ENCODE results near the gene RFPL1. TPM values are rescaled to one million over a fixed set of nuclear protein-coding genes. Genes with fewer than 3 reads are reported as not detected.

The RFPL1 gene
- total RNA-seq, result not detected in 2 replicates

DNA sequence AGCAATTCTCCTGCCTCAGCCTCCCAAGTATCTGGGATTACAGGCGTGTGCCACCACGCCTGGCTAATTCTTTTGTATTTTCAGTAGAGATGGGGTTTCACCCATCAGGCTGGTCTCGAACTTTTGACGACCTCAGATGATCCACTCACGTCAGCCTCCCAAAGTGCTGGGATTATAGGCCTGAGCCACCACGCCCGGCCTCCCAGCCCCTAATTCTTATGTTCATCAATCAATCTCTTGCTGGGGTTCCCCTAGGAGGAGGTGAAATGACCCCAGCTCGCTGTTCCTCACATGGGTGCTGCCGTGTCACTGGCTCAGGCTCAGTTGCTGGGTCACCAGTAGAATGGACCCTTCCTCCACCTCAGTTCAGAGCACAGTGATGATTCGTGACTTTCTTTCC, at the start of gene RFPL1:
RFPL1 (plus strand) TSS at position 301 of the 400 bp plus-strand sequence.

DNA sequence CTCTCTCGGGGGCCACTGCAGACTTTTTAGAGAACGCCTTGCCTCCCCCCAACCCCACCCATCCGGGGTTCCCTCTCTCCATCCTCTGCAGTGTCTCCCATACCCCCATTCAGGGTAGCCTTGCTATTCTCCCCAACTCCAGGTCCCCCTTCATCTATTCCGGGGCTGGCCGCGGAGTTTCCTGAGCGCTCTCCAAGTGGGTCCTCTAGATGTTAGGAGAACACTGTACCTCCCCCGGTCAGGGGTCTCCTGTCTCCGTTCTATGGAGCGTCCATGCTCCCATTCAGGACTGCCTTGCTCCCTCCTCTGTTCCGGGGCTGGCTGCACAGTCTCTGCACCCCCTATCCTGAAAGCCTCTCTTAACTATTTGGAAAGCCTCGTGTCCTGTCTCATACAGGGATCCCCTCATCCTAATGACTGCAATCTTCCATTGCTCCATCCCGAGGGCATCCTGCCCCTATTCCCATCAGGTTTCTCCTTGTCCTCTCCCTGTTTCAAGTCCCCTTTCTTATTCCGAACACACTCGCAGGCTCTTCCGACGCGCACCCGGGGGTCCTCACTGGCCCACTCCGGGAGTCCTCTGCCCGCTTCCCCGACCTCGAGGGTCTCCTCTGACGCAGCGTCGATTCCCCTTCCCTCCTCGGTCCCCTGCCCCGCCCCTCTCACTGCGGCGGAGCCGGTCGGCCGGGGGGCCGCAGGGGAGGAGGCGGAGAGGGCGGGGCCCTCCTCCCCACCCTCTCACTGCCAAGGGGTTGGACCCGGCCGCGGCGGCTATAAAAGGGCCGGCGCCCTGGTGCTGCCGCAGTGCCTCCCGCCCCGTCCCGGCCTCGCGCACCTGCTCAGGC, 41.3 kb downstream of the RFPL1 start, which contains the start of gene NEFH:
NEFH (plus strand) TSS at position 802 of the 845 bp plus-strand sequence. CDS start 45 bp downstream, outside the sequence.

Other genes with a start within 250 kb of the RFPL1 start
- gene EMID1, start 232.7 kb upstream of the RFPL1 start, total RNA-seq, result 0.96 TPM in 1 of 2 replicates, not detected in the other
- gene RHBDD3, start 170.6 kb upstream of the RFPL1 start, total RNA-seq, result 22.2 and 25.6 TPM in 2 replicates
- 74.8 and 133 TPM in 2 replicates for gene EWSR1, start 170.3 kb upstream of the RFPL1 start, total RNA-seq
- gene GAS2L1, start 131.9 kb upstream of the RFPL1 start, total RNA-seq, result 12.3 and 17.9 TPM in 2 replicates
- gene RASL10A, start 122.9 kb upstream of the RFPL1 start, total RNA-seq, result under 0.01 TPM in 1 of 2 replicates, not detected in the other
- 52.2 and 64.3 TPM in 2 replicates for gene AP1B1, start 50.0 kb upstream of the RFPL1 start, total RNA-seq
- 0.21 and 0.72 TPM in 2 replicates for gene NEFH, start 41.6 kb downstream of the RFPL1 start, total RNA-seq
- 36.4 and 51.6 TPM in 2 replicates for gene THOC5, start 115.2 kb downstream of the RFPL1 start, total RNA-seq
- 44.8 and 65.5 TPM in 2 replicates for gene NIPSNAP1, start 142.5 kb downstream of the RFPL1 start, total RNA-seq
- gene NF2, start 165.1 kb downstream of the RFPL1 start, total RNA-seq, result 33.5 and 64.3 TPM in 2 replicates